HG02610 (cell line): ENCODE measurements around the gene ARL4D.
"Not testable (repeated sequence)": the region's sequence is repeated elsewhere in the genome, so short reads cannot be mapped to it uniquely, and the experiment has no call there.

Experiments used
- ATAC-seq: cut with Tn5 transposase; IDR thresholded peaks from one replicate; pipeline ENCODE4 v1.9.1; 2021; ENCODE audit warnings: mild to moderate bottlenecking, moderate library complexity; ENCODE audit not compliant: unreplicated experiment

The ARL4D gene

DNA sequence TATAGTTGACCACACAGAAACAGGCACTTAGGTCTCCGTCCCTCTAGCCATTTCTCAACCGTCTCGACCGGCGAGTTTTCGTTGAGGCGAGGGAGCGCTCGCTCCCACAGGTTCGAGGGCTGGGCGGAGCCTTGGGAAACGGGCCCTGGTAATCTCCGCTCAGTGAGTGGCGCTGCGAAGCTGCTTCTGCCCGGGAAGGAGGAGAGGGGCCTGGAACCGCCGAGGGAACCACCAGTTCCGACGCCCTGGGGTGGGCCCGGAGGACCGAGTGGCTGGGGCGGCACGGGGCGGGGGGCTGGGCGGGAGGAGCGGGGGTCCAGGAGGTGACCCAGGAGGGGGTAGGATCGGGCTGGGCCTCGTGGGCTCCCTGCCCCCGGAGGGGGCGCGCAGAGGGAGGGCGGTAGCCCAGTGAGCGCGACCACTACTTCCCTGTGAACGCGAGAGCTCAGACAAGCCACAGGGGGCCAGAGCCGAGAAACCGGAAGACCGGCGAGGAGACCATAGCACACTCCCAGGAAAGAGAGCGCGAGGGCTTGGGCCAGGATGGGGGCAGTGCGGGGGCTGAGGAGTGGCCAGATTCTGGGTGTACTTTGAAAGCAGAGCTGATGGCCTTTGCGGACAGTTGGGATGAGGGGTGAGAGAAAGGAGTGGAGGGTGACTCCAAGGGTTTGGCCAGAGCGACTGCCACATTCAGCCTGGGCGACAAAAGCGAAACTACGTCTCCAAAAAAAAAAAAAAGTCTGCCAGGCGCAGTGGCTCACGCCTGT lies 29.9 kb upstream of the ARL4D start:
- no peak for ATAC-seq

DNA sequence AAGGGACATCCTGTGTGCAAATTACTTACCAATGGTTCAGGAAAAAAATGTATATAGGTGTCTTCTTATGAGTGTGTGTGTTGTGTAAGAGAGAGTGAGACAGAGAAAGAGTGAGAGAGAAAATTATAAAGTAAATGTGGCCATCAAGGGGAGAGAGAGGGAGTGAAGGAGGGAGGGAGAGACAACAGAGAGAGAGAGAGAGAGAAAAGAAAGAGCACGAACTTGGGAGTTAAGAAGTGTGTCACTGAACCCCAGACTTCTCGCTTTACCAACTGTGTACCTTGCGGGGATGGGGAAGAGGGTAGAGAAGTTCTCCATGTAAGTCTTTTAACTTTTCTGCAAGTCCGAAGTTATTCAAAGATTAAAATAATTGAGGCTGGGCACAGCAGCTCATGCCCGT lies 28.8 kb upstream of the ARL4D start:
- no peak for ATAC-seq

DNA sequence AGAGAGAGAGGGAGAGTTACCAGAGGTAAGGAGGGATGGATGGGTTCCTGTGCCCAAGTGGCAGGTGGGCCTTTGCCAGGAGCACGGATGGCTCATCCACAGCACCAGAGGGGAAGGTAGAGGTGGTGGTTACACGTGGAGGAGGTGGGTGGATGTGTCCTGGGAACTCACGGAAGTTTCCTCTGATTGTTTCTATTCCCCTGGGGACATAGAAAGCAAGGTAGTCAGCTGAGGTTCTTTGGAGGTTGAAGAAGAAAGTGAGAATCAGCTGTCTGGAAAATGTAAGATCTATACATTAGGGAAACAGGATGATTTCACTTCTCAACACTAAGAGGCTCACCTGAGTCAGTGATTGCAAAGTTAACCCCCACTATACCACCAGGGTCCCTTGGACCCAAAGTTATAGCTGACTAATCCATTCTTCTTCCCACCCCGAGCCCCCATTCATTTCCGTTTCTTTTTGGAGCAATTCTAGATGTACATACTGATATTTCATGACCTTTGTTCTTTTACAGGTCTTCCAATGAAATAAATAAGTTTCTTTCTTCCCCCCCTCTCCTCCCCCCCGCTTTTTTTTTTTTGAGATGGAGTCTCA lies 27.5 kb upstream of the ARL4D start:
- no peak for ATAC-seq

DNA sequence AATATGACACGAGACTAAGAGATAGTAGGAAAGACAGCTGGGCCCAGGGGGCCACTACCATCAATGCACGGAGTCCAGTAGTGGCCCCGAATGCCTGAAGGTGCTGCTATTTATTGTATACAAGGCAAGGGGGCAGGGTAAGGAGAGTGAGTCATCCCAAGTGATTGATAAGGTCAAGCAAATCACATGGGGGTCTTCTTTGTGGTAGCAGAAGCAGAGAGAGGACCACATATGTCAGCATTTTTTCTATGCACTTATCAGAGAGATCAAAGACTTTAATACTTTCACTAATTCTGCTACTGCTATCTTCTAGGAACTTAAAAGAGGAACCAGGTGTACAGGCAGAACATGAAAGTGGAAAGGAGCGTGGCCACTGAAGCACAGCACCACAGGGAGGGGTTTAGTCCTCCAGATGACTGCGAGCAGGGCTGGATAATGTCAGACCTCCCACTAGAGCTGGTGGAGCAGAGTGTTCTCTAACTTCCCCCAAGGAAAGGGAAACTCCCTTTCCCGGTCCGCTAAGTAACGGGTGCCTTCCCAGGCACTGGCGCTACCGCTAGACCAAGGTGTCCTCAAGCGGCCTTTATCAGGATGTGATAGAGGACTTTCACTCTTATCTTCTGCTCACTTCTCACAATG lies 26.4 kb upstream of the ARL4D start:
- ATAC-seq: peak; percentile 54

DNA sequence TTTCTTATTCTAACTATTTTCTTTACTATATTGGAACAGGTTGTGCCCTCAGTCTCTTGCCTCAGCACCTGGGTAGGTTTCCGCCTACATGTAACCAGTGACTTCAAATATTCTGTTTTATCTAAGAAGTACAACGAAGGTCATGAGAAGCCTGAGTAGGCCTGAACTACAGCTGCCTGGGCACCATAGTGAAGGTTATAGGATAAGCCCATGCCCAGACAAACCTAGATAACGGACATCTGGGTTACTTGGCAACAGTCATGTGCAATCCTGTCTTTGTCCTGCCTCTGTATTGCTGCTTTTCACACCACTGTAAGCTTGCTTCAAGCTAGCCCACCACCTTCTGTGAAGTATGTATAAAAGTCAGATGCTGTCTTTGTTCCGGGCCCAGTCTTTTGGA lies 25.4 kb upstream of the ARL4D start:
- ATAC-seq: no peak

DNA sequence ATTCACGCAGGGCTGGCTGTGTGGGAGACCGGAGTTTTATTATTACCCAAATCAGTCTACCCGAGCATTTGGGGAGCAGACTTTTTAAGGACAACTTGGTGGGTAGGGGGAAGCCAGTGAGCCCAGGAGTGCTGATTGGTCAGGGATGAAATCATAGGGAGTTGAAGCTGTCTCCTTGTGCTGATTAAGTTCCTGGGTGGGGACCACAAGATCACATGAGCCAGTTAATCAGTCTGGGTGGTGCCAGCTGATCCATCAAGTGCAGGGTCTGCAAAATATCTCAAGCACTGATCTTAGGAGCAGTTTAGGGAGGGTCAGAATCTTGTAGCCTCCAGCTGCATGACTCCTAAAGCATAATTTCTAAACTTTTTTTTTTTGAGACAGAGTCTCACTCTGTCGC lies 22.9 kb upstream of the ARL4D start:
- ATAC-seq: not testable (repeated sequence)

DNA sequence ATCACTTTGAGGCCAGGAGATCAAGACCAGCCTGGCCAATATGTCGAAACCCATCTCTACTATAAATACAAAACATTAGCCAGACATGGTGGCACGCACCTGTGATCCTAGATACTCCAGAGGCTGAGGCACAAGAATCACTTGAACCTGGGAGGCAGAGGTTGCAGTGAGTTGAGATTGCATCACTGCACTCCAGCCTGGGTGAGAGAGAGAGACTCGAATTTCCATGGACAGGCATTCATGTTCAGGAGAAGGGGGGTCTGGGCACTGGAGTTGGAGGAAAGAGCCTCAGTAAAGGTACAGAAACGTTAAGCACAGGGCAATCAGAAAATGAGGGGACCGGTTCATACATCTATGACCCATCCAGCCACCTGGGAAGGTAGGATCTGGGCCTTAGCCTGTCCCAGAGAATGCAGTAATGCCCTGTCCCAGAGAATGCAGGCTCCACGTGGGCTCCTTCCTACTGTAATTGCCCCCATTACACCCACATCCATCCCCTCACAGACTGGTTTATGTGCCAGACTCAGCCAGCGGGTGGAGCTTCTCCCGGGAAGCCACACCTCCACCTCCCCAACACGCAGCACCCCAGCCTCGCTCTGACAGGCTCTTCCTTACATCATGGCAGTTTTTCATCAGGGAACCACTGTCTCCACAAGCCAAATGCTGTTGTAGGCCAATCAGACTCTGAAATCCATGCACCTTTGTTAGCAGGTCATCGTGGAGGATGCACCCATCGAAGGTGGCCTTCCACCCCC lies 21.6 kb upstream of the ARL4D start:
- ATAC-seq: no peak

DNA sequence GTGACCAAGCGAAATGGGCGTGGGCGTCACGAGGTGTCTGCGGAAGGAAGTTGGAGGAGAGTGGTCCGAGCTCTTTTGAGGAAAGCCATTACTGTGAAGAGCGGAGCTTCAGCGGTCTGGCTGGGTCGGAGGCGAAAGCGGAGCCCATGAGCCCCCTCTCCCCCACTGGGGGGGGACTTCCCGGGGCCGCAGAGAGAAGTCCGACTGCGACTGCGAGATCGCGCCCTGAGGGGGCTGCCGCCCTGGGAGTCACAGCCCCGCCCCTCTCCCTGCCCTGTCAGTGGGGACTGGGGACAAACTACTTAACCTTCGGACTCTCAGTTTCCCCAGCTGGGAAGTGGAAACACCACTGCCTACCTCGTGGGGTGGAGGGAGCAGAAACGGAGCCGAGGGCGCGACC lies 20.0 kb upstream of the ARL4D start:
- ATAC-seq: no peak

DNA sequence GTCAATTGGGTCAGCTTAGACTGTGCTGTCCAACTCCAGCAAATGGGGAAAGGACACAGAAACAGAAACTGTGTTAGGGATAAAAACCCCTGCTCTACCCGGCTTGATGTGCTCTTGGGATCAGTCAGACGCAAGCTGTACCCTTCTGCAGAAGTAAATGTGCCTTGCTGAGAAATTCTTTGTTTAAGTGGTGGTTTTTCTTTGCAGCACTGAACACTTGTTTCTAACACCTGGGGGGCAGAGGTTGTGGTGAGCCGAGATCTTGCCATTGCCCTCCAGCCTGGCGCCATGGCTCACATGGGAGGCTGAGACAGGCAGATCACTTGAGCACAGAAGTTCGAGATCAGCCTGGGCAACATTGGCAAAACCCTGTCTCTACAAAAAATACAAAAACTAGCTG lies 18.5 kb upstream of the ARL4D start:
- no peak for ATAC-seq

DNA sequence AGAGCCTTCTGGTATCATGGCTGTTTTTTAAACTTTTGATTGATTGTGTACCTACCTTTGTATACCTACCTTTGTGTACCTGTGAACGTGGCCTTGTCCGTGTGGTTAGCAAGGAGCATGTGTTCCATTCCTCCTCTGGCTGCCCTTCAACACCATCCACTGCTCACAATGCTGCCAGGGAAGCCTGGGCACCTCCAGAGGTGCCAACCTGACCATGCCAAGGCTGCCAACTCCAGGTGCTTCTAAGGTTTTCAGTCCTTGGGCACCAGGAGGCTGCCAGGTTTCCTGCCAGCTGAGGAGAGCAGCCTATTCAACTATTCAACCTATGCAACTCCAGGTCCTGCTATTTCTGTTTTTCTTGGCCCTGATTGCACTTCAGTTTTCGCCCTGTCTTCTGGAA lies 17.6 kb upstream of the ARL4D start:
- ATAC-seq: no peak

DNA sequence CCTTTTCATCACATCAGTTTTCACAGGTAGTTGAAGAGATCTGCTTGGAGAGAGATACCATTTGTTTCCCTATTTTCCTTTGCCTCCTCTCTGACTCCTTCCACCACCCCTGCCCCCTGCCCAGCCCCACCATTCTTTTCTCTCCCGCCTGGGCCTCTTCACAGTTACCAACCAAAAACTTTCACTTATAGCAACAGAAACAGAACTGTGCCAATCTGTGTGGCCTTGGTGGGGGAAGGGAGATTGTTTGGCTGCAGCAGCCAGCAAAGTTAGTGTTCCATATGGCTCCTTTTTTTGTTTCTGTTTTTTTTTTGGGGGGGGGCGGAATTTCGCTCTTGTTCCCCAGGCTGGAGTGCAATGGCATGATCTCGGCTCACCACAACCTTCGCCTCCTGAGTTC lies 17.2 kb upstream of the ARL4D start:
- ATAC-seq: no peak

DNA sequence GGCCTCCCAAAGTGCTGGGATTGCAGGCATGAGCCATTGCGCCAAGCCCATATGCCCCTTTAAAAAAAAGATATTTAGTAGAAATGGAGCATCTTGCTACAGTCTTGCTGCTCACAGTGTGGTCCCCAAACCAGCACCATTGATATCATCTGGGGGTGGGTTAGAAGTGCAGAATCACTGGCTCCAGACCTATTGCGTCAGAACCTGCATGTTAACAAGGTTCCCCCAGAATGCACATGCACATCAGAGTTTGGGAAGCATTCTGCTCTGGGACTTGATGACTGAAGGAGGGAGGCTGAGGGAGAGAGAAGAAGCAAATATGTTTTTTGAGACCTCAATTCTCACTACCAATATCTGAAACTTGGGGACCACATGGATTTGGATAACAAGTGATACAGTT lies 16.0 kb upstream of the ARL4D start:
- ATAC-seq: no peak

DNA sequence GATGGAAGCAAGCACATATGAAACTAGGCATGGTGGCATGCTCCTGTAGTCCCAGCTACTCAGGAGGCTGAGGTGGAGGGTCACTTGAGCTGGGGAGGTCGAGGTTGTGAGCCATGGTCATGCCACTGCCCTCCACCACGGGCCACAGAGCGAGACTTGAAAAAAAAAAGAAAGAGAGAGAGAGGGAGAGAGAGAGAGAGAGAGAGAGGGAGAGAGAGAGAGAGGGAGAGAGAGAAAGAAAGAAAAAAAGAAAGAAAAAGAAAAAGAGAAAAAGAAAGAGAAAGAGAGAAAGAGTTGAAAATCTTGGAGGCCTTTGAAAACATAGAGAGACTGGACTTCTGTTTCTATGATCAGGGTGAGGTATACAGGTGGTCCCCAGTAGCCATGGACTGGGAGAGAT lies 15.4 kb upstream of the ARL4D start:
- ATAC-seq: no peak

DNA sequence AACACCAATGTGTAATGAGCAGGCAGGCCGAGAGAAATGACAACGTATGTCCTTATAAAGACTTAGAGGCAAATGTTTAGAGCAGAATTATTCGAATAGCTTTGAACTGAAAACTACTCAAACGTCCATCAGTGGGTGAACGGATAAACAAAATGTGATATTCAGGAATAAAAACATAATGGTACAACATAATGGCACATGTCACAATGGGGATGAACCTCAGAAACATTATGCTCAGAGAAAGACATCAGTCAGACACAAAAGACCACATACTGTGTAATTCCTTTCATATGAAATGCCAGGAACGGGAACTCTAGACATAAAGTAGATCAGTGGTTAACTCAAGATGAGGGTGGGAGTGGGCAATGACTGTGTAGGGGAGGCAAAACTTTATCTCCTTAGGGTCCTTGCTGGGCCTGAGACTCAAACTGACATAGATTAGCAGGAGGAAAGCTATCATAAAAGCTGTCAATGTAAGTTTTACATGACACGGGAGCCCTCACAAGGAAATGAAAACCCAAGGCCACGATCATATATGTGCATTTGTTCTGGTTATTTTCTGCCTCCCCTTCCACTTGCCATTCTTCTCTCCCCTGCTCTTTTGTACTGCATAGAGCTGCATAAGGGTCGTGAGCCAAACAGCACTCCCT lies 14.8 kb upstream of the ARL4D start:
- ATAC-seq: no peak

DNA sequence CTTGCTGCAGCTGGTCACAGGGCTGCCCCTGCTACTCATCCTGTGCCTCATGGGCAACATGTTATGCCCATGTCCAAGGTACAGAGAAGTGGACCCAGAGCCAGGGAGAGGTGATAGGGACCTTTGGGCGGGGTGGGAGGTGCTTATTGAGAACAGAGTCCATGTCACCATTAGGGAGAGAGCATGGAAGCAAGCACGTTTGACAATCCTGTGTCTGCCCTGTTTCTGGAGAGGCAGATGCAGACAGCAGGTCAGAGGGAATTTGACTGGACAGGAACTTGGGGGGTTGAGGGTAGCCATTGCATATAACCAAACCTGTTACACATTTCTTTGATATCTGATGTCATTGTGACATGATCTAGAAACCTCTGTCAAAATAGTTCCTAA lies 14.3 kb upstream of the ARL4D start:
- no peak for ATAC-seq

DNA sequence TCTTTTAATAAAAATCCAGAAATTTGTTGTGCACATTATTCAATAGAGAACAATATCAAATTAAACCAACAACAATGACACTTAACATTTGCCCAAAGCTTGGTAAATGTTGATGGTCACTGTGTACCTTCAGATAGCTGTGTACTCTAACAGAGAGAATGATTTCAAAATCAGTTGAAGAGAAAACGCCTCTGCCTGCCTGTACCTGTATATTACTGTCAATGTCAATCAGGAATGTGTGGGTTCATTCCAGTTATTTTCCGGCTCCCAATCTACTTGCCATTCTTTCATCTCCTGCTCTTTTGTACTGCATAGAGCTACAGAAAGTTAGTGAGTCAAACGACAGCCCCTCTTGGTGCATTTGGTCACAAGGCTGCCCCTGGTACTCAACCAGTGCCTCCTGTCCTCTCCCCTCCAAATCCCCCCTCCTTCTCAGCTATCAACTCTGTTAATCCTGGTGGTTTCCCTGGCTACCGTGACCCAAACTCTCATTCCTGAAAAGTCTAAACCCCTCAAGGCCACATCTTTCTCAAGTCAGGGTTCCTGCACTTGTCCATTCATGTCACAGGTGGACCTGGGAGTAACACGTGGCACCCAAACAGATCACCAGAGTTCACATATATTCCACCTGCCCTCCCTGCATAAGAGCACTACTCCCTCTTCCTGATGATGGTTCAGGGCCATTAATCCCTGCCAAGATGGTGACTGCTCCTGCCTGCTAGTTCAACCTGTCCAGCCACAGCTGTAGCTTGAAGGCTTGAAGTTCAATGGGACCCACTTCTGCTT lies 13.6 kb upstream of the ARL4D start:
- no peak for ATAC-seq

DNA sequence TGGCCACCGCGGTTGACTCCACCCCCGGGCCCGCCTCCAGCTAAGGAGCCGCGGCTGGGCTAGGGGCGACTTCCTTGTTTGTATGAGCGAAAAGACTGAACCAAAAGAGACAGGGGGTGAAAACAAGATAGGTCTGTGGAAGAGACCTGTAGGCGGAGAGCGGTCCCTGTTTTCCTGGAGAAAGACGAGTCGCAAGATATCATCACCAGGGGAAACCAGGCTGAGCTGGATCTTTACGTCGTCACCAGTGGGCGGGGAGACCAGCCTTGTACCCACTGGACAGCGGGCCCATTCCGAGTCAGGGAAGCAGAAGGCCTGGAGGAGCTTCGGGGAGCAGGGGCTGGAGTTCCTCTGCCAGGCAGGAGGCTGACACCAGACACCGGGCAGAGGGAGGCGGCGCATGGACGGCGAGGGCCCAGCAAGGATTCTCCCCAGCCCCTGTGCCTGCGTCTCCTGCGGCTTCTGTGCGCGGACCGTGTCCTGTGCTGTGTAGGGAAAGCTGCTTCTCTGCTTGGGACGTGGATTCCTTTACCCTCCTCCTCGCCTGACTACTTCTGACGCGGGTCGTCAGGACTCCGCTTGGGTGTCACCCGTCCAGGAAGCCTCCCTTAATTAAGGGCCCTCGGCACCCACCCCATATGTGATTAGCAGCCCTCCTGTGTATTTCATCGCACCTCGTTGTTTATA lies 10.3 kb upstream of the ARL4D start:
- peak; percentile 74 for ATAC-seq

DNA sequence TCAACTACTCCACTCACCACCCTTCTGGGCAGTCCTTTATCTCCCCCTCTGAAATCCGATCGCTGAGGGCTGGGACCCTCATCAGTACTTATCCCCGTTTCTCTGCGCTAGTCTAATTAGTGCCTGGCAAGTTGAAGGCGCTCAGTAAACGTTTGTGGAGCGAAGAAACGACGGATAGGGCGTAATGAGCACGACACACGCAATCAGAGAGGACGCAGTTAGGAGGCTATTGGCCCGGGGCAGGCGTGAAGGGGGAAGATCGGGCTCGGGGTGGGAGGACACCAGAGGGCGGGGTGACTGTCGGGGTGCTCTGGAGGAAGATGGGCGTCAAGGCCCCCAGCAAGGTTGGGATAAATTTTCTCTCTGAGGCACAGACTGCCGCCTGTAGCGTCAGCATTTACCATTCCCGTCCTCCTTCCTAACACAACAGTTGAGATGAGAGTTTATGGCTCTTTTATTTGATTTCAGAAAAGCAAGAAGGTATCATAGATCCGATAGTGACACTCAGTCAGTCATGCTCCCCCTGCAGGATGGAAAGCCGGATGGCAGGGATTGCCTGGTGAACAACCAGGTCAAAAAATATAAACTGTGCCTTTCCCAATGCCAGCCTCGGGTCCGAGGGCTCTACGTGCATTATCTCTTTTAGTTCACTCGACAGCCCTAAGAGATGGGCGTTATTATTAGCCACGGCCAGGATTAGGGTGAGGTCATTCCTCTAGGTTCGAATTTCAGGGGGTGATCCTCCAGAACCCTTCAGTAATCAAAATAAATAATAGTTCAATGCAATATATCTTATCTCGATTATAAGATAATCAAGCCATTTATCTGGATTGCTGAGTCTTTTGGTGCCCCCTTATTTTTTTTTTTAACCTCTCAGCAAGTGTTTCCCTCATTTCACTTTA lies 9.5 kb upstream of the ARL4D start:
- peak; percentile 31 for ATAC-seq

DNA sequence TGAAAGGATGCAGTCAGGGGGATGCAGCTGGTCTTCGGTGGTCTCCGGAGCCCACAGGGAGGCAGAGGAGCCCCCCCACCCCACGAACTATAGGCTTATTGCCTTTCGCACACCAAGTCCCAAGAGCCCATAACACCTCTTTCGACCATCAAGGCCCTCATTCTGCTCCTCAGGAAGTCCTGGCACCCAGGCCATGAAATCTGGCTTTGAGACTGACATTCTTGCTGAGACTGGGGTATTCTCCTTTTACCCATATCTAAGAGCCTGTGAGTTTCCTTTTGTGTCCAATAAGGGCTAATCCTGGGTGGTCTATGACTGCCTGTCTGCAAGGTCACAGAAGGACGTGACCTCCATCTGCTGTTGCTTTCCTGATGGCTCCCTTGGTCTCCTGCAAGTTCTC lies 6.4 kb upstream of the ARL4D start:
- ATAC-seq: no peak
